IMR-90 (cell line): Measurements from ENCODE around the gene FGF12. TPM values are rescaled to one million over a fixed set of nuclear protein-coding genes. Genes with fewer than 3 reads are reported as not detected.

ENCODE experiments used
- ATAC-seq: fragments of 200-7000 bp; cut with Tn5 transposase; 2 replicates; pipeline ENCODE4 v1.9.1; 2020; ENCODE audit warnings: low read depth, mild to moderate bottlenecking, moderate library complexity
- BruUV-seq: library from RNA; stranded (reverse); fragments of 400-500 nt; replicated peaks from 2 replicates; lab custom pipeline; 2021; lab: Mats Ljungman, UMichigan
- CTCF ChIA-PET: fragments of 300-600 bp; formaldehyde crosslinking; extraction: SDS; loops from one replicate; lab custom pipeline; 2021; ENCODE audit warnings: antibody characterized with exemption; lab: Yijun Ruan, JAX
- POLR2A ChIA-PET: fragments of 300-600 bp; sonication (Branson Sonifier 250); formaldehyde crosslinking; loops from one replicate; lab custom pipeline; 2022; ENCODE audit warnings: antibody characterized with exemption; ENCODE audit not compliant: unreplicated experiment; lab: Charles Lee
- DNase-seq: peaks from one replicate; pipeline ENCODE4 v3.0.0; 2013
- H2AFZ ChIP-seq: replicated peaks from 2 replicates; pipeline ENCODE3; 2013; ENCODE audit warnings: low read length, mild to moderate bottlenecking; ENCODE audit not compliant: poor library complexity
- H2AK5ac ChIP-seq: 2 replicates; pipeline ENCODE4 v1.6.1; 2013; ENCODE audit warnings: low read depth, low read length, inconsistent platforms
- H2AK9ac ChIP-seq: replicated peaks from 2 replicates; pipeline ENCODE3; 2013; ENCODE audit warnings: mild to moderate bottlenecking, low read depth, low read length, moderate library complexity; ENCODE audit not compliant: poor library complexity
- H2BK120ac ChIP-seq: 2 replicates; pipeline ENCODE4 v1.6.1; 2013; ENCODE audit warnings: low read depth, low read length, inconsistent platforms
- H2BK15ac ChIP-seq: 3 replicates; pipeline ENCODE4 v1.6.1; 2013; ENCODE audit warnings: low read depth, low read length, inconsistent platforms
- H2BK20ac ChIP-seq: 2 replicates; pipeline ENCODE4 v1.6.1; 2013; ENCODE audit warnings: low read depth, mild to moderate bottlenecking, inconsistent platforms, low read length, moderate library complexity
- H2BK5ac ChIP-seq: 2 replicates; pipeline ENCODE4 v1.6.1; 2013; ENCODE audit warnings: mild to moderate bottlenecking, low read depth, low read length, inconsistent platforms; ENCODE audit not compliant: poor library complexity, severe bottlenecking
- H3K14ac ChIP-seq: replicated peaks from 2 replicates; pipeline ENCODE4 v1.6.1; 2013; ENCODE audit warnings: low read depth, low read length, inconsistent platforms
- H3K18ac ChIP-seq: 2 replicates; pipeline ENCODE4 v1.6.1; 2013; ENCODE audit warnings: low read depth, low read length, control low read depth
- H3K23ac ChIP-seq: 2 replicates; pipeline ENCODE4 v1.6.1; 2013; ENCODE audit warnings: low read depth, low read length, inconsistent platforms
- H3K27ac ChIP-seq: 2 replicates; pipeline ENCODE4 v1.5.1; 2013; ENCODE audit warnings: mild to moderate bottlenecking, control low read depth, low read length; ENCODE audit not compliant: insufficient read depth
- H3K27me3 ChIP-seq: 2 replicates; pipeline ENCODE4 v1.6.1; 2013; ENCODE audit warnings: low read length; ENCODE audit not compliant: control insufficient read depth, insufficient read depth
- H3K36me3 ChIP-seq: 2 replicates; pipeline ENCODE4 v1.6.1; 2013; ENCODE audit warnings: low read length, mixed read lengths; ENCODE audit not compliant: control insufficient read depth, insufficient read depth
- H3K4ac ChIP-seq: 2 replicates; pipeline ENCODE4 v1.6.1; 2013; ENCODE audit warnings: low read depth, low read length, inconsistent platforms
- H3K4me1 ChIP-seq: 2 replicates; pipeline ENCODE4 v1.6.1; 2013; ENCODE audit warnings: low read length, mixed read lengths; ENCODE audit not compliant: control insufficient read depth, insufficient read depth
- H3K4me2 ChIP-seq: 2 replicates; pipeline ENCODE4 v1.6.1; 2013; ENCODE audit warnings: low read depth, mild to moderate bottlenecking, control low read depth, low read length, moderate library complexity
- H3K4me3 ChIP-seq: 2 replicates; pipeline ENCODE4 v1.5.1; 2013; ENCODE audit warnings: low read depth, mild to moderate bottlenecking, control low read depth, low read length, moderate library complexity; ENCODE audit not compliant: insufficient read depth
- H3K56ac ChIP-seq: 2 replicates; pipeline ENCODE4 v1.6.1; 2013; ENCODE audit warnings: low read length, inconsistent platforms; ENCODE audit not compliant: insufficient read depth; ENCODE audit errors: extremely low read depth
- H3K79me1 ChIP-seq, 2 experiments: 2 replicates each; pipeline ENCODE4 v1.6.1; 2013; ENCODE audit warnings: low read length in 2 of 2, inconsistent platforms in 1 of 2, low read depth in 1 of 2
- H3K9ac ChIP-seq: 2 replicates; pipeline ENCODE4 v1.6.1; 2013; ENCODE audit warnings: low read depth, low read length, control low read depth
- H3K9me1 ChIP-seq: 2 replicates; pipeline ENCODE4 v1.6.1; 2013; ENCODE audit warnings: low read length, inconsistent platforms; ENCODE audit not compliant: insufficient read depth
- H3K9me3 ChIP-seq: 2 replicates; pipeline ENCODE4 v1.6.1; 2013; ENCODE audit warnings: low read length; ENCODE audit not compliant: control insufficient read depth, insufficient read depth
- H4K20me1 ChIP-seq: 2 replicates; pipeline ENCODE4 v1.6.1; 2013; ENCODE audit warnings: low read length, inconsistent platforms; ENCODE audit not compliant: insufficient read depth
- H4K5ac ChIP-seq: 2 replicates; pipeline ENCODE4 v1.6.1; 2013; ENCODE audit warnings: mild to moderate bottlenecking, low read depth, low read length, control low read depth
- H4K8ac ChIP-seq, 2 experiments: 2 replicates each; pipeline ENCODE4 v1.6.1; 2013; ENCODE audit warnings: low read depth in 2 of 2, low read length in 2 of 2, control low read depth in 1 of 2, inconsistent platforms in 1 of 2
- H4K91ac ChIP-seq: 2 replicates; pipeline ENCODE4 v1.6.1; 2013; ENCODE audit warnings: low read depth, low read length, inconsistent platforms; ENCODE audit not compliant: insufficient read depth
- CEBPB ChIP-seq: IDR thresholded peaks from 2 replicates; pipeline ENCODE4 v1.6.1; 2012; ENCODE audit warnings: low read depth, low read length, improper control_type of control experiment
- CHD1 ChIP-seq: IDR thresholded peaks from 2 replicates; pipeline ENCODE4 v1.6.1; 2012; ENCODE audit warnings: low read depth, low read length, improper control_type of control experiment
- CTCF ChIP-seq: conservative IDR thresholded peaks from 2 replicates; pipeline ENCODE4 v1.5.1; 2012; ENCODE audit warnings: mild to moderate bottlenecking, low read depth, low read length, improper control_type of control experiment
- FOS ChIP-seq: fragments of 150-350 bp; IDR thresholded peaks from 2 replicates; pipeline ENCODE4 v1.6.1; 2016; ENCODE audit warnings: low read depth, low read length
- MAFK ChIP-seq: IDR thresholded peaks from 2 replicates; pipeline ENCODE4 v1.6.1; 2012; ENCODE audit warnings: low read depth, low read length, improper control_type of control experiment
- MXI1 ChIP-seq: IDR thresholded peaks from 2 replicates; pipeline ENCODE4 v1.6.1; 2012; ENCODE audit warnings: low read depth, mild to moderate bottlenecking, low read length, moderate library complexity, borderline replicate concordance
- NFE2L2 ChIP-seq: fragments of 150-350 bp; IDR thresholded peaks from 2 replicates; pipeline ENCODE4 v1.6.1; 2016; ENCODE audit warnings: low read depth, mild to moderate bottlenecking, low read length
- POLR2A ChIP-seq: IDR thresholded peaks from 2 replicates; pipeline ENCODE4 v1.6.1; 2012; ENCODE audit warnings: mild to moderate bottlenecking, low read depth, low read length
- RAD21 ChIP-seq: IDR thresholded peaks from 2 replicates; pipeline ENCODE4 v1.6.1; 2012; ENCODE audit warnings: low read length, improper control_type of control experiment
- RCOR1 ChIP-seq: IDR thresholded peaks from 2 replicates; pipeline ENCODE4 v1.6.1; 2012; ENCODE audit warnings: mild to moderate bottlenecking, low read length, improper control_type of control experiment; ENCODE audit not compliant: insufficient replicate concordance
- RFX5 ChIP-seq: IDR thresholded peaks from 2 replicates; pipeline ENCODE4 v1.8.0; 2012; ENCODE audit warnings: low read depth, mild to moderate bottlenecking, low read length, moderate library complexity
- USF2 ChIP-seq: fragments of 150-350 bp; IDR thresholded peaks from 2 replicates; pipeline ENCODE4 v1.6.1; 2017; ENCODE audit warnings: mild to moderate bottlenecking, antibody characterized with exemption, low read length, low read depth
- WGBS, 2 experiments: methylation state at CpG; one replicate each; pipeline versions ENCODE4 v1.1.5 to v1.1.7; 2013; ENCODE audit warnings: missing lambda C conversion rate in 2 of 2; ENCODE audit not compliant: insufficient read length in 1 of 2; ENCODE audit errors: extremely low coverage in 2 of 2; 5-methylcytosine and 5-hydroxymethylcytosine counted together
- dilution Hi-C: fragments of 300-500 bp; cut with HindIII; formaldehyde crosslinking; loops from one replicate; pipeline ENCODE4 v1.14.3; 2018; ENCODE audit warnings: low sequenced_read_pairs; ENCODE audit not compliant: unreplicated experiment
- in situ Hi-C: fragments of 300-500 bp; cut with MboI; formaldehyde crosslinking; loops from 3 replicates; pipeline ENCODE4 v1.14.3; 2019; ENCODE audit warnings: low sequenced_read_pairs, inconsistent platforms, mixed read lengths
- intact Hi-C: fragments of 100-400 bp; cut with micrococcal nuclease; formaldehyde crosslinking; loops from 2 replicates; pipeline ENCODE4 v1.10.0; 2022
- polyA plus RNA-seq, 3 experiments: library from polyadenylated mRNA; depleted of rRNA; stranded (reverse); fragments of >200 nt; gene quantifications; 2 replicates each; pipeline ENCODE4 v1.2.3, GENCODE V29; 2012; ENCODE audit warnings: low replicate concordance in 1 of 3
- total RNA-seq: library from RNA; depleted of rRNA; stranded (reverse); fragments of >200 nt; gene quantifications from 2 replicates; pipeline ENCODE4 v1.2.3, GENCODE V29; 2012

The FGF12 gene
- total and polyA plus RNA-seq, 2 of the 4 experiments (the other 2 are of a cell fraction) = not detected

- intact Hi-C loops (no loop called here), in situ Hi-C loops (no loop called here), dilution Hi-C loops (no loop called here)
- ChIA-PET POLR2A (no interaction called here), CTCF (no interaction called here)
- no peak overlapping the region for H3K23ac ChIP-seq
- H2BK5ac ChIP-seq = no peak overlapping the region
- no peak overlapping the region for H3K18ac ChIP-seq
- no peaks in the 10 kb centered on the region for H3K27me3 ChIP-seq
- H3K9me3 ChIP-seq = peaks cover 3% of the 10 kb centered on the region
- no peak overlapping the region for H3K4me2 ChIP-seq
- DNase-seq (no peak), ATAC-seq (no peak)
- no peak overlapping the region for H2AK5ac ChIP-seq
- H3K27ac ChIP-seq = no peak overlapping the region
- 94% methylated on average over 3 of the region's 9 CpGs; no CpG with 5 or more reads in 1 of the 2 experiments for WGBS, 2 experiments
- no peak overlapping the region for H2BK15ac ChIP-seq
- H3K79me1 ChIP-seq = no peaks in the 10 kb centered on the region
- H4K20me1 ChIP-seq = no peaks in the 10 kb centered on the region
- no peak overlapping the region for H2BK120ac ChIP-seq
- no peak overlapping the region for H3K56ac ChIP-seq
- no peak overlapping the region for H3K4me3 ChIP-seq
- H3K9ac ChIP-seq = no peak overlapping the region
- TF ChIP-seq MXI1 (no peak), RCOR1 (no peak), USF2 (no peak), RAD21 (no peak), NFE2L2 (no peak), POLR2A (no peak), FOS (no peak), CEBPB (no peak), RFX5 (no peak), CHD1 (no peak), CTCF (no peak), MAFK (no peak)
- BruUV-seq = no TSS peak
- no peak overlapping the region for H3K4ac ChIP-seq
- H4K5ac ChIP-seq = no peak overlapping the region
- H3K36me3 ChIP-seq = no peaks in the 10 kb centered on the region
- H2AK9ac ChIP-seq = no peak overlapping the region
- H4K91ac ChIP-seq = no peak overlapping the region
- H2BK20ac ChIP-seq = no peak overlapping the region
- H3K4me1 ChIP-seq = no peaks in the 10 kb centered on the region
- no peak overlapping the region for H2AFZ ChIP-seq
- no peak overlapping the region for H3K14ac ChIP-seq
- H3K9me1 ChIP-seq = no peaks in the 10 kb centered on the region
- no peak overlapping the region for H4K8ac ChIP-seq
Measured at GRCh38 chr3:192277477-192277876, 449.9 kb downstream of the FGF12 start.
